B cell (primary cell): ENCODE data around the gene C19orf18. TPM values are rescaled to one million over a fixed set of nuclear protein-coding genes. Genes with fewer than 3 reads are reported as not detected.

ENCODE experiments used
- ATAC-seq: fragments of 200-7000 bp; cut with Tn5 transposase; one replicate; pipeline ENCODE4 v1.10.0; 2021; ENCODE audit warnings: low read depth, mild to moderate bottlenecking, moderate number of reproducible peaks, moderate library complexity
- CTCF ChIA-PET: fragments of 350-600 bp; sonication (Branson Sonifier 250); formaldehyde crosslinking; loops from one replicate; lab custom pipeline; 2021; ENCODE audit warnings: antibody characterized with exemption, inconsistent platforms; lab: Charles Lee
- POLR2A ChIA-PET: fragments of 350-600 bp; sonication (Branson Sonifier 250); formaldehyde crosslinking; loops from one replicate; lab custom pipeline; 2021; ENCODE audit warnings: antibody characterized with exemption; lab: Charles Lee
- DNase-seq: peaks from one replicate; pipeline ENCODE4 v3.0.0; 2013
- H2AFZ ChIP-seq: 2 replicates; pipeline ENCODE4 v1.6.1; 2012; ENCODE audit warnings: mild to moderate bottlenecking, low read depth, low read length; ENCODE audit not compliant: insufficient read depth, poor library complexity, severe bottlenecking
- H3K27ac ChIP-seq, 2 donors: 1 replicate in 1 of 2; 2 replicates in 1 of 2; pipeline ENCODE4 v1.5.1; 2012 to 2013; ENCODE audit warnings: low read length in 2 of 2, mild to moderate bottlenecking in 2 of 2, moderate library complexity in 1 of 2
- H3K27me3 ChIP-seq, 4 experiments: fragments of 200-600 bp in 1 of 4; sonication (generic) in 1 of 4; replicated peaks in 1 of 4; 1 replicate in 2 of 4; 2 replicates in 2 of 4; pipeline versions ENCODE4 v1.6.1 to v1.7.0; 2013 to 2016; ENCODE audit warnings: low read length in 3 of 4, mild to moderate bottlenecking in 2 of 4, mixed read lengths in 1 of 4, moderate library complexity in 1 of 4; ENCODE audit not compliant: insufficient read depth in 4 of 4, control insufficient read depth in 3 of 4; ENCODE audit errors: control extremely low read depth in 1 of 4
- H3K36me3 ChIP-seq, 2 experiments: replicated peaks in 1 of 2; 1 replicate in 1 of 2; 2 replicates in 1 of 2; pipeline versions ENCODE4 v1.6.1 to v1.7.1; 2013; ENCODE audit warnings: low read length in 1 of 2; ENCODE audit not compliant: insufficient read depth in 2 of 2, control insufficient read depth in 1 of 2; ENCODE audit errors: control extremely low read depth in 1 of 2, extremely low read depth in 1 of 2
- H3K4me1 ChIP-seq, 2 donors: fragments of 200-600 bp in 1 of 2; sonication (generic) in 1 of 2; 1 replicate in 1 of 2; 2 replicates in 1 of 2; pipeline versions ENCODE4 v1.5.1 to v1.6.1; 2013 to 2017; ENCODE audit warnings: low read length in 2 of 2; ENCODE audit not compliant: control insufficient read depth in 2 of 2, insufficient read depth in 2 of 2
- H3K4me2 ChIP-seq: replicated peaks from 2 replicates; pipeline ENCODE3; 2012; ENCODE audit warnings: mild to moderate bottlenecking, low read depth, low read length; ENCODE audit not compliant: poor library complexity, severe bottlenecking
- H3K4me3 ChIP-seq, 5 experiments: fragments of 200-600 bp in 1 of 5; sonication (generic) in 1 of 5; 1 replicate in 3 of 5; 2 replicates in 2 of 5; pipeline versions ENCODE4 v1.5.1 to v1.7.0; 2011 to 2016; ENCODE audit warnings: low read length in 4 of 5, mild to moderate bottlenecking in 4 of 5, low read depth in 2 of 5, control low read depth in 1 of 5, moderate library complexity in 1 of 5; ENCODE audit not compliant: insufficient read depth in 1 of 5; ENCODE audit errors: control extremely low read depth in 1 of 5, extremely low read depth in 1 of 5
- H3K79me2 ChIP-seq: fragments of 200-600 bp; sonication (generic); one replicate; pipeline ENCODE4 v1.6.0; 2016; ENCODE audit warnings: low read length; ENCODE audit not compliant: control insufficient read depth, insufficient read depth
- H3K9ac ChIP-seq: fragments of 200-600 bp; sonication (generic); 2 replicates; pipeline ENCODE4 v1.6.1; 2017; ENCODE audit warnings: mild to moderate bottlenecking, low read length, moderate library complexity
- H3K9me3 ChIP-seq, 3 donors: one replicate each; pipeline versions ENCODE4 v1.6.1 to v1.7.1; 2013; ENCODE audit warnings: low read length in 2 of 3; ENCODE audit not compliant: control insufficient read depth in 2 of 3, insufficient read depth in 1 of 3; ENCODE audit errors: control extremely low read depth in 1 of 3
- H4K20me1 ChIP-seq: 2 replicates; pipeline ENCODE4 v1.6.0; 2012; ENCODE audit warnings: mild to moderate bottlenecking, low read length; ENCODE audit not compliant: insufficient read depth, control insufficient read depth, poor library complexity, severe bottlenecking
- H3K27ac Mint-ChIP-seq: one replicate; pipeline ENCODE4 v1.8.0; 2021; ENCODE audit warnings: mixed read lengths
- H3K27me3 Mint-ChIP-seq: one replicate; pipeline ENCODE4 v1.8.0; 2021; ENCODE audit warnings: mixed read lengths
- H3K4me1 Mint-ChIP-seq: one replicate; pipeline ENCODE4 v1.8.0; 2021; ENCODE audit warnings: mixed read lengths
- H3K4me3 Mint-ChIP-seq: one replicate; pipeline ENCODE4 v1.8.0; 2021; ENCODE audit warnings: mixed read lengths
- H3K9me3 Mint-ChIP-seq: one replicate; pipeline ENCODE4 v1.8.0; 2022; ENCODE audit warnings: mixed read lengths; ENCODE audit not compliant: insufficient read depth
- CTCF ChIP-seq: fragments of 200-600 bp; IDR thresholded peaks from one replicate; pipeline ENCODE4 v1.8.0; 2022; ENCODE audit warnings: antibody characterized with exemption, mild to moderate bottlenecking
- EZH2 ChIP-seq: IDR thresholded peaks from 2 replicates; pipeline ENCODE4 v1.6.1; 2012; ENCODE audit warnings: borderline replicate concordance, low read depth, mild to moderate bottlenecking, moderate library complexity, low read length; ENCODE audit not compliant: insufficient read depth, poor library complexity, severe bottlenecking
- WGBS: methylation state at CpG from one replicate; pipeline ENCODE4 v1.1.5; 2013; ENCODE audit warnings: missing lambda C conversion rate; ENCODE audit not compliant: insufficient coverage; 5-methylcytosine and 5-hydroxymethylcytosine counted together
- intact Hi-C: fragments of 100-400 bp; cut with micrococcal nuclease; formaldehyde crosslinking; loops from one replicate; pipeline ENCODE4 v1.10.0; 2022
- polyA plus RNA-seq: library from polyadenylated mRNA; depleted of rRNA; stranded (reverse); fragments of >200 nt; gene quantifications from 2 replicates; pipeline ENCODE4 v1.2.3, GENCODE V29; 2012
- total RNA-seq, 2 donors: library from RNA; stranded (reverse); fragments of 120-200 nt in 1 of 2; gene quantifications; 1 replicate in 1 of 2; 2 replicates in 1 of 2; pipeline versions ENCODE4 v1.2.3 to v1.2.4, GENCODE V29; 2013 to 2022

The C19orf18 gene
- total and polyA plus RNA-seq, 2 donors (not counting 1 experiment from before 2014, with no cell fraction given) = 1.7 TPM; not detected in 1

DNA sequence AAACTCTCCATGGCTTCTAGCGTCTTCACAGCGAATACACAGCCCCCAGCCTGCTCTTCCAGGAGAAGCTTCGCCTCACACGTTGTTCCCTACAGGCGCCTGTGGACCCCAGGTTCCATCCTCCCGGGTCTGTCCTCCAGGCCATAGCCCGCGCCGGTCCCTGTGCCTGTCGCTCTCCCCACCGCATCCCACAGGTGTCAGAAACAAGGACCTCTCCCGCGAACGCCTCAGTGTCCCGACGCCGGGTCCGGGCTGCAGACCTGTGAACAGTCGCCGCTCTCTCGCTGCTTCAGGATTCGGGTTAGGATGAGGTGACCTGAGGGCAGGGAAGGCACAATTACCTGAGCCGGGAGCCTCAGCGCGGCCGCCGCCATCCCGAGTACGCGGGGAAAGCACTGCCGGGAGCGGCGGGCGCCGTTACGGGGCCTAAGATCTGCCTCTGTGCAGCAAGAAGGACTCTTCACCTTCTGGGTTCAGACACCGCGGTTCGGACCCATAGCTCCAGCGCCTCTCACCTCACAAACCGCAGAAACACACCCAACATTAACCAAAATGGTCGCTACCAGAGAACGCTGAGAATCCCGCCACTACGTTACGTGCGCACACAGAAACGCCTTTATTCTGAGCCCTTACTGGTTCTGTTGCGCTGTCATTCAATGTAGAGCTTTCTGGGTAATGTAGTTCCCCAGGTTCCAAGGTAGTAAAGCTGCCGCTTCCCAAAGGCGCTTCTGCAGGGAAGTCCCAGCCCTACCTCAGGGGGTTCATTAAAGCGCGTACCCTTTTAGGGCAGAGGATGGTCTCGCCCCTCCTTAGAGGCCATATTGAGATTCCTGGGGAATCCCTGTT is 39.3 kb downstream of the C19orf18 start, which contains the start of gene ZNF418:
ZNF418 (minus strand) TSS at position 583 of the 846 bp plus-strand sequence. CDS start 1,580 bp downstream, outside the sequence.
- Histone ChIP-seq H3K27me3 (no peaks in the 10 kb centered on the region), H3K4me2 (peak within 1 kb of the TSS; percentile 95), H3K36me3 (peaks cover 1 to 7% of the 10 kb centered on the region in 2 experiments), H4K20me1 (no peaks in the 10 kb centered on the region), H3K79me2 (peaks cover 47% of the 10 kb centered on the region), H3K27ac (peak within 1 kb of the TSS; percentile 74 to 87), H2AFZ (peak within 1 kb of the TSS; percentile 99), H3K9me3 (peaks cover 0 to 70% (median 4%) of the 10 kb centered on the region in 3 donors), H3K4me3 (peak within 1 kb of the TSS; percentile 27 to 83 (median 77)), H3K9ac (peak within 1 kb of the TSS; percentile 92), H3K4me1 (peaks cover 8 to 14% of the 10 kb centered on the region in 2 donors)
- Mint-ChIP-seq H3K27me3 (no peaks in the 10 kb centered on the region), H3K27ac (peak within 1 kb of the TSS; percentile 92), H3K4me3 (peak within 1 kb of the TSS; percentile 94), H3K9me3 (peaks cover 14% of the 10 kb centered on the region), H3K4me1 (peaks cover 17% of the 10 kb centered on the region)
- ChIA-PET CTCF (interaction anchor here (1.2 kb wide), 1 partner anchor 18 kb away, joined by 4 read pairs; the partner anchor contains the start of gene ZNF417), POLR2A (interaction anchor here (0.8 to 1.6 kb wide), 2 partner anchors 10 to 485 kb away, joined by 3 to 4 read pairs; no protein-coding TSS in a partner anchor)
- 10% methylated on average over 51 of the region's 54 CpGs for WGBS
- intact Hi-C loops = loop anchor here (1.0 kb wide), 3 partner anchors 12 to 46 kb away; partner anchors contain the start of genes ZNF256, ZNF417 and ZNF814
- ATAC-seq = peak; percentile 99
- TF ChIP-seq CTCF = no peak
- TF ChIP-seq EZH2 = no peak
- peak; percentile 81 for DNase-seq
